Hepatocyte (in vitro differentiated cells): ENCODE data around the gene KCNK3.

Experiments
- CTCF ChIP-seq: fragments of 200-600 bp; sonication (generic); IDR thresholded peaks from 2 replicates; pipeline ENCODE4 v1.5.1; 2016; ENCODE audit warnings: antibody characterized with exemption, mild to moderate bottlenecking; ENCODE audit not compliant: poor library complexity
- EZH2 ChIP-seq: fragments of 200-600 bp; sonication (generic); IDR thresholded peaks from 2 replicates; pipeline ENCODE4 v1.6.1; 2016; ENCODE audit warnings: antibody characterized with exemption, mild to moderate bottlenecking, borderline replicate concordance
- EZH2phosphoT487 ChIP-seq: fragments of 200-600 bp; sonication (generic); IDR thresholded peaks from one replicate; pipeline ENCODE4 v1.6.1; 2018; ENCODE audit warnings: antibody characterized with exemption, mild to moderate bottlenecking, low read depth, moderate library complexity; ENCODE audit not compliant: unreplicated experiment, severe bottlenecking

- TF ChIP-seq CTCF (no peak), EZH2 (no peak), EZH2phosphoT487 (no peak)
Observed at GRCh38 chr2:26763019-26763418, 70.5 kb downstream of the KCNK3 start.
